IMR-90 (cell line): ENCODE results near the gene PMPCB. TPM values are rescaled to one million over a fixed set of nuclear protein-coding genes. Genes with fewer than 3 reads are reported as not detected.

Experiments used
- ATAC-seq: fragments of 200-7000 bp; cut with Tn5 transposase; 2 replicates; pipeline ENCODE4 v1.9.1; 2020; ENCODE audit warnings: low read depth, mild to moderate bottlenecking, moderate library complexity
- Bru-seq: library from RNA; stranded (reverse); fragments of 400-500 nt; gene quantifications from one replicate; lab custom pipeline; 2021; lab: Mats Ljungman, UMichigan
- BruChase-seq, 2 experiments: library from RNA; stranded (reverse); fragments of 400-500 nt; gene quantifications; one replicate each; lab custom pipeline; 2021; lab: Mats Ljungman, UMichigan
- BruUV-seq: library from RNA; stranded (reverse); fragments of 400-500 nt; replicated peaks from 2 replicates; lab custom pipeline; 2021; lab: Mats Ljungman, UMichigan
- CTCF ChIA-PET: fragments of 300-600 bp; formaldehyde crosslinking; extraction: SDS; loops from one replicate; lab custom pipeline; 2021; ENCODE audit warnings: antibody characterized with exemption; lab: Yijun Ruan, JAX
- POLR2A ChIA-PET: fragments of 300-600 bp; sonication (Branson Sonifier 250); formaldehyde crosslinking; loops from one replicate; lab custom pipeline; 2022; ENCODE audit warnings: antibody characterized with exemption; ENCODE audit not compliant: unreplicated experiment; lab: Charles Lee
- DNase-seq: peaks from one replicate; pipeline ENCODE4 v3.0.0; 2013
- H2AFZ ChIP-seq: replicated peaks from 2 replicates; pipeline ENCODE3; 2013; ENCODE audit warnings: low read length, mild to moderate bottlenecking; ENCODE audit not compliant: poor library complexity
- H2AK5ac ChIP-seq: 2 replicates; pipeline ENCODE4 v1.6.1; 2013; ENCODE audit warnings: low read depth, low read length, inconsistent platforms
- H2AK9ac ChIP-seq: replicated peaks from 2 replicates; pipeline ENCODE3; 2013; ENCODE audit warnings: mild to moderate bottlenecking, low read depth, low read length, moderate library complexity; ENCODE audit not compliant: poor library complexity
- H2BK120ac ChIP-seq: 2 replicates; pipeline ENCODE4 v1.6.1; 2013; ENCODE audit warnings: low read depth, low read length, inconsistent platforms
- H2BK15ac ChIP-seq: 3 replicates; pipeline ENCODE4 v1.6.1; 2013; ENCODE audit warnings: low read depth, low read length, inconsistent platforms
- H2BK20ac ChIP-seq: 2 replicates; pipeline ENCODE4 v1.6.1; 2013; ENCODE audit warnings: low read depth, mild to moderate bottlenecking, inconsistent platforms, low read length, moderate library complexity
- H2BK5ac ChIP-seq: 2 replicates; pipeline ENCODE4 v1.6.1; 2013; ENCODE audit warnings: mild to moderate bottlenecking, low read depth, low read length, inconsistent platforms; ENCODE audit not compliant: poor library complexity, severe bottlenecking
- H3K14ac ChIP-seq: replicated peaks from 2 replicates; pipeline ENCODE4 v1.6.1; 2013; ENCODE audit warnings: low read depth, low read length, inconsistent platforms
- H3K18ac ChIP-seq: 2 replicates; pipeline ENCODE4 v1.6.1; 2013; ENCODE audit warnings: low read depth, low read length, control low read depth
- H3K23ac ChIP-seq: 2 replicates; pipeline ENCODE4 v1.6.1; 2013; ENCODE audit warnings: low read depth, low read length, inconsistent platforms
- H3K27ac ChIP-seq: 2 replicates; pipeline ENCODE4 v1.5.1; 2013; ENCODE audit warnings: mild to moderate bottlenecking, control low read depth, low read length; ENCODE audit not compliant: insufficient read depth
- H3K27me3 ChIP-seq: 2 replicates; pipeline ENCODE4 v1.6.1; 2013; ENCODE audit warnings: low read length; ENCODE audit not compliant: control insufficient read depth, insufficient read depth
- H3K36me3 ChIP-seq: 2 replicates; pipeline ENCODE4 v1.6.1; 2013; ENCODE audit warnings: low read length, mixed read lengths; ENCODE audit not compliant: control insufficient read depth, insufficient read depth
- H3K4ac ChIP-seq: 2 replicates; pipeline ENCODE4 v1.6.1; 2013; ENCODE audit warnings: low read depth, low read length, inconsistent platforms
- H3K4me1 ChIP-seq: 2 replicates; pipeline ENCODE4 v1.6.1; 2013; ENCODE audit warnings: low read length, mixed read lengths; ENCODE audit not compliant: control insufficient read depth, insufficient read depth
- H3K4me2 ChIP-seq: 2 replicates; pipeline ENCODE4 v1.6.1; 2013; ENCODE audit warnings: low read depth, mild to moderate bottlenecking, control low read depth, low read length, moderate library complexity
- H3K4me3 ChIP-seq: 2 replicates; pipeline ENCODE4 v1.5.1; 2013; ENCODE audit warnings: low read depth, mild to moderate bottlenecking, control low read depth, low read length, moderate library complexity; ENCODE audit not compliant: insufficient read depth
- H3K56ac ChIP-seq: 2 replicates; pipeline ENCODE4 v1.6.1; 2013; ENCODE audit warnings: low read length, inconsistent platforms; ENCODE audit not compliant: insufficient read depth; ENCODE audit errors: extremely low read depth
- H3K79me1 ChIP-seq, 2 experiments: 2 replicates each; pipeline ENCODE4 v1.6.1; 2013; ENCODE audit warnings: low read length in 2 of 2, inconsistent platforms in 1 of 2, low read depth in 1 of 2
- H3K9ac ChIP-seq: 2 replicates; pipeline ENCODE4 v1.6.1; 2013; ENCODE audit warnings: low read depth, low read length, control low read depth
- H3K9me1 ChIP-seq: 2 replicates; pipeline ENCODE4 v1.6.1; 2013; ENCODE audit warnings: low read length, inconsistent platforms; ENCODE audit not compliant: insufficient read depth
- H3K9me3 ChIP-seq: 2 replicates; pipeline ENCODE4 v1.6.1; 2013; ENCODE audit warnings: low read length; ENCODE audit not compliant: control insufficient read depth, insufficient read depth
- H4K20me1 ChIP-seq: 2 replicates; pipeline ENCODE4 v1.6.1; 2013; ENCODE audit warnings: low read length, inconsistent platforms; ENCODE audit not compliant: insufficient read depth
- H4K5ac ChIP-seq: 2 replicates; pipeline ENCODE4 v1.6.1; 2013; ENCODE audit warnings: mild to moderate bottlenecking, low read depth, low read length, control low read depth
- H4K8ac ChIP-seq, 2 experiments: 2 replicates each; pipeline ENCODE4 v1.6.1; 2013; ENCODE audit warnings: low read depth in 2 of 2, low read length in 2 of 2, control low read depth in 1 of 2, inconsistent platforms in 1 of 2
- H4K91ac ChIP-seq: 2 replicates; pipeline ENCODE4 v1.6.1; 2013; ENCODE audit warnings: low read depth, low read length, inconsistent platforms; ENCODE audit not compliant: insufficient read depth
- BHLHE40 ChIP-seq: fragments of 150-350 bp; IDR thresholded peaks from 2 replicates; pipeline ENCODE4 v1.6.1; 2016; ENCODE audit warnings: mild to moderate bottlenecking, low read depth, low read length
- CEBPB ChIP-seq: IDR thresholded peaks from 2 replicates; pipeline ENCODE4 v1.6.1; 2012; ENCODE audit warnings: low read depth, low read length, improper control_type of control experiment
- CHD1 ChIP-seq: IDR thresholded peaks from 2 replicates; pipeline ENCODE4 v1.6.1; 2012; ENCODE audit warnings: low read depth, low read length, improper control_type of control experiment
- MAFK ChIP-seq: IDR thresholded peaks from 2 replicates; pipeline ENCODE4 v1.6.1; 2012; ENCODE audit warnings: low read depth, low read length, improper control_type of control experiment
- RFX5 ChIP-seq: IDR thresholded peaks from 2 replicates; pipeline ENCODE4 v1.8.0; 2012; ENCODE audit warnings: low read depth, mild to moderate bottlenecking, low read length, moderate library complexity
- USF2 ChIP-seq: fragments of 150-350 bp; IDR thresholded peaks from 2 replicates; pipeline ENCODE4 v1.6.1; 2017; ENCODE audit warnings: mild to moderate bottlenecking, antibody characterized with exemption, low read length, low read depth
- WGBS, 2 experiments: methylation state at CpG; one replicate each; pipeline versions ENCODE4 v1.1.5 to v1.1.7; 2013; ENCODE audit warnings: missing lambda C conversion rate in 2 of 2; ENCODE audit not compliant: insufficient read length in 1 of 2; ENCODE audit errors: extremely low coverage in 2 of 2; 5-methylcytosine and 5-hydroxymethylcytosine counted together
- dilution Hi-C: fragments of 300-500 bp; cut with HindIII; formaldehyde crosslinking; loops from one replicate; pipeline ENCODE4 v1.14.3; 2018; ENCODE audit warnings: low sequenced_read_pairs; ENCODE audit not compliant: unreplicated experiment
- in situ Hi-C: fragments of 300-500 bp; cut with MboI; formaldehyde crosslinking; loops from 3 replicates; pipeline ENCODE4 v1.14.3; 2019; ENCODE audit warnings: low sequenced_read_pairs, inconsistent platforms, mixed read lengths
- intact Hi-C: fragments of 100-400 bp; cut with micrococcal nuclease; formaldehyde crosslinking; loops from 2 replicates; pipeline ENCODE4 v1.10.0; 2022
- long read RNA-seq: library from polyadenylated mRNA; unstranded; transcript quantifications from one replicate; pipeline ENCODE4 v2.0.0, GENCODE V29; 2021; ENCODE audit not compliant: unreplicated experiment
- polyA plus RNA-seq, 3 experiments: library from polyadenylated mRNA; depleted of rRNA; stranded (reverse); fragments of >200 nt; gene quantifications; 2 replicates each; pipeline ENCODE4 v1.2.3, GENCODE V29; 2012; ENCODE audit warnings: low replicate concordance in 1 of 3
- total RNA-seq: library from RNA; depleted of rRNA; stranded (reverse); fragments of >200 nt; gene quantifications from 2 replicates; pipeline ENCODE4 v1.2.3, GENCODE V29; 2012; rRNA removed
- TF ChIP-seq, protein P1 (sequence below): conservative IDR thresholded peaks from 2 replicates; pipeline ENCODE4 v1.5.1; 2012; ENCODE audit warnings: mild to moderate bottlenecking, low read depth, low read length, improper control_type of control experiment

Gene PMPCB, protein sequence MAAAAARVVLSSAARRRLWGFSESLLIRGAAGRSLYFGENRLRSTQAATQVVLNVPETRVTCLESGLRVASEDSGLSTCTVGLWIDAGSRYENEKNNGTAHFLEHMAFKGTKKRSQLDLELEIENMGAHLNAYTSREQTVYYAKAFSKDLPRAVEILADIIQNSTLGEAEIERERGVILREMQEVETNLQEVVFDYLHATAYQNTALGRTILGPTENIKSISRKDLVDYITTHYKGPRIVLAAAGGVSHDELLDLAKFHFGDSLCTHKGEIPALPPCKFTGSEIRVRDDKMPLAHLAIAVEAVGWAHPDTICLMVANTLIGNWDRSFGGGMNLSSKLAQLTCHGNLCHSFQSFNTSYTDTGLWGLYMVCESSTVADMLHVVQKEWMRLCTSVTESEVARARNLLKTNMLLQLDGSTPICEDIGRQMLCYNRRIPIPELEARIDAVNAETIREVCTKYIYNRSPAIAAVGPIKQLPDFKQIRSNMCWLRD
- total RNA-seq = 66.7 and 72.8 TPM in 2 replicates
- polyA plus RNA-seq (2012; rRNA removed) = 43.3 and 50.4 TPM in 2 replicates
- 16.9 and 19.8 TPM in 2 replicates for polyA plus RNA-seq (2012; cell fraction: cytosol; rRNA removed)
- polyA plus RNA-seq (2012; cell fraction: nucleus; rRNA removed; ENCODE audit: low replicate concordance) = 18.9 and 117 TPM in 2 replicates
- percentile 84 among the genes with signal in this experiment for Bru-seq, nascent RNA
- percentile 78 among the genes with signal in this experiment for BruChase-seq, experiment 1, labeled RNA remaining after a 6-hour chase
- percentile 69 among the genes with signal in this experiment for BruChase-seq, experiment 2, labeled RNA remaining after a 2-hour chase
- long read RNA-seq, transcript PMPCB-201 (13 exons, 2,472 nt) = major isoform, 43 of 59 reads
- long read RNA-seq, partial matches to known transcripts = 6 of 59 reads
- long read RNA-seq, other reads (novel, unspliced or antisense) = 6 of 59 reads

- H3K4me2 ChIP-seq = peak within 1 kb of the TSS; percentile 86
- intact Hi-C loops = loop anchor here (1.0 to 10.0 kb wide), 2 partner anchors 110 to 182 kb away; no protein-coding TSS in a partner anchor
- dilution Hi-C loops = no loop called here
- peak within 1 kb of the TSS; percentile 34; the same call in 1 of the 2 replicates for H4K91ac ChIP-seq
- no TSS peak for BruUV-seq
- H3K9ac ChIP-seq = peak within 1 kb of the TSS; percentile 73
- H3K18ac ChIP-seq = peak within 1 kb of the TSS; percentile 51; the same call in 1 of the 2 replicates
- H3K23ac ChIP-seq = peak within 1 kb of the TSS; percentile 64
- 1% methylated on average over 26 of the region's 52 CpGs; no CpG with 5 or more reads in 1 of the 2 experiments for whole genome bisulfite sequencing, 2 experiments
- H3K79me1 ChIP-seq = peaks cover 11 to 23% of the 10 kb centered on the region in 2 experiments; a peak in 2 of 4 replicates
- H2BK120ac ChIP-seq = peak within 1 kb of the TSS; percentile 66
- no peaks in the 10 kb centered on the region for H3K9me1 ChIP-seq
- peak within 1 kb of the TSS; percentile 70 for H3K4ac ChIP-seq
- ATAC-seq (peak; percentile 98), DNase-seq (peak; percentile 87)
- peaks cover 2% of the 10 kb centered on the region; the same call in 1 of the 2 replicates for H3K4me1 ChIP-seq
- no peaks in the 10 kb centered on the region for H3K9me3 ChIP-seq
- peak within 1 kb of the TSS; percentile 21; the same call in 1 of the 2 replicates for H2AK5ac ChIP-seq
- peak within 1 kb of the TSS; percentile 90 to 98 for H4K8ac ChIP-seq
- peaks cover 16% of the 10 kb centered on the region for H3K36me3 ChIP-seq
- H3K27ac ChIP-seq = peak within 1 kb of the TSS; percentile 76
- H2BK15ac ChIP-seq = no peak within 1 kb of the TSS
- POLR2A ChIA-PET = interaction anchor here (0.6 kb wide), 1 partner anchor 857 kb away, joined by 3 read pairs; no protein-coding TSS in a partner anchor
- peak within 1 kb of the TSS; percentile 94 for H2AFZ ChIP-seq
- H4K20me1 ChIP-seq = no peaks in the 10 kb centered on the region; the same call in 1 of the 2 replicates
- H4K5ac ChIP-seq = peak within 1 kb of the TSS; percentile 91
- H3K27me3 ChIP-seq = peaks cover 2% of the 10 kb centered on the region; the same call in 1 of the 2 replicates
- in situ Hi-C loops = no loop called here
- CTCF ChIA-PET = interaction anchor here (0.9 kb wide), 1 partner anchor 109 kb away, joined by 4 read pairs; no protein-coding TSS in a partner anchor
- H3K14ac ChIP-seq = peak within 1 kb of the TSS; percentile 96
- H3K4me3 ChIP-seq = peak within 1 kb of the TSS; percentile 85
- 0 out of 2 replicates have a peak within 1 kb of the TSS, but pooled peaks have one; percentile 18 for H2BK20ac ChIP-seq
- peak within 1 kb of the TSS; percentile 56 for H2BK5ac ChIP-seq
- H3K56ac ChIP-seq = peak within 1 kb of the TSS; percentile 83
- peak within 1 kb of the TSS; percentile 74 for H2AK9ac ChIP-seq
- TF ChIP-seq, protein P1, sequence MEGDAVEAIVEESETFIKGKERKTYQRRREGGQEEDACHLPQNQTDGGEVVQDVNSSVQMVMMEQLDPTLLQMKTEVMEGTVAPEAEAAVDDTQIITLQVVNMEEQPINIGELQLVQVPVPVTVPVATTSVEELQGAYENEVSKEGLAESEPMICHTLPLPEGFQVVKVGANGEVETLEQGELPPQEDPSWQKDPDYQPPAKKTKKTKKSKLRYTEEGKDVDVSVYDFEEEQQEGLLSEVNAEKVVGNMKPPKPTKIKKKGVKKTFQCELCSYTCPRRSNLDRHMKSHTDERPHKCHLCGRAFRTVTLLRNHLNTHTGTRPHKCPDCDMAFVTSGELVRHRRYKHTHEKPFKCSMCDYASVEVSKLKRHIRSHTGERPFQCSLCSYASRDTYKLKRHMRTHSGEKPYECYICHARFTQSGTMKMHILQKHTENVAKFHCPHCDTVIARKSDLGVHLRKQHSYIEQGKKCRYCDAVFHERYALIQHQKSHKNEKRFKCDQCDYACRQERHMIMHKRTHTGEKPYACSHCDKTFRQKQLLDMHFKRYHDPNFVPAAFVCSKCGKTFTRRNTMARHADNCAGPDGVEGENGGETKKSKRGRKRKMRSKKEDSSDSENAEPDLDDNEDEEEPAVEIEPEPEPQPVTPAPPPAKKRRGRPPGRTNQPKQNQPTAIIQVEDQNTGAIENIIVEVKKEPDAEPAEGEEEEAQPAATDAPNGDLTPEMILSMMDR = peak; percentile 95
- TF ChIP-seq CHD1 (no peak), MAFK (no peak), USF2 (no peak), RFX5 (no peak), BHLHE40 (no peak), CEBPB (peak; percentile 86)
Measured at GRCh38 chr7:103296901-103297836, at the start of gene PMPCB. Gene PMPCB, plus strand, starts transcription at chr7:103297435. Its CDS starts 25 bp downstream, at chr7:103297460.
